Lower leg skin (tissue), 3 donors: ENCODE results near the gene DMRT1.

Experiments used
- CTCF ChIP-seq, 3 donors: fragments of 450-650 bp; IDR thresholded peaks; one replicate each; pipeline ENCODE4 v1.5.1; 2016; ENCODE audit warnings: antibody characterized with exemption in 3 of 3, mild to moderate bottlenecking in 3 of 3, moderate library complexity in 2 of 3
- POLR2A ChIP-seq, 2 donors: fragments of 450-650 bp; IDR thresholded peaks; one replicate each; pipeline ENCODE4 v1.6.1; 2016 to 2017; ENCODE audit warnings: antibody characterized with exemption in 2 of 2, mild to moderate bottlenecking in 1 of 2, moderate library complexity in 1 of 2

- TF ChIP-seq CTCF (IDR thresholded peaks at IDR 0.05) (no peak), POLR2A (IDR thresholded peaks at IDR 0.05) (no peak)
Observed at GRCh38 chr9:882416-882924, 41.0 kb downstream of the DMRT1 start.
